ENCODE results near the gene HSPB1.
A peak's percentile ranks its signal among the peaks of the same experiment; 100 is the strongest.
"Not testable (repeated sequence)": the region's sequence is repeated elsewhere in the genome, so short reads cannot be mapped to it uniquely, and the experiment has no call there.

Gene HSPB1

GRCh38 chr7:76302347-76303201 is at the start of gene HSPB1:
HSPB1 (plus strand) TSS chr7:76302673; CDS start chr7:76302713, 40 bp downstream.
- peak; percentile 99 for DNase-seq

- DNase-seq = no peak
These were observed 47.7 kb upstream of the HSPB1 start for GRCh38 chr7:76254781-76255180.

DNA sequence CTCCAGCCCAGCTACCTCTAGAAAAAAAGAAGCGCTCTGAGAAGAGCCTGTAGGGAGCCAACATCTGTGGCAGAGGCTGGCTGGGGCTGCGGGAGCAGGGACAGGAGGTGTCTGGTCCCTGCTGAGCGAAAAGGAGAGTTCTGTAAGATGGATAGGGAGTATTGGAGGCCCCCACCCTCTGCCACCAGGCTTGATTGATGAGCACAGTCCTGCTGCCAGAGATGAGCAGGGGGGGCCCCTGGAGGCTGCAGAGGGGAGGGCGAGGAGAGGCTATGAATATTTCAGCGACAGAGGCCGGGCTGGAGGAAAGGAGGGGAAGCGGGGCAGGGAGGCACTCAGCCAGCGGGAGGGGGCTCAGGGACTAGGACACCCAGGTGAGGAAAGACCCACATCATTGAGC is 44.5 kb upstream of the HSPB1 start:
- DNase-seq = no peak

DNA sequence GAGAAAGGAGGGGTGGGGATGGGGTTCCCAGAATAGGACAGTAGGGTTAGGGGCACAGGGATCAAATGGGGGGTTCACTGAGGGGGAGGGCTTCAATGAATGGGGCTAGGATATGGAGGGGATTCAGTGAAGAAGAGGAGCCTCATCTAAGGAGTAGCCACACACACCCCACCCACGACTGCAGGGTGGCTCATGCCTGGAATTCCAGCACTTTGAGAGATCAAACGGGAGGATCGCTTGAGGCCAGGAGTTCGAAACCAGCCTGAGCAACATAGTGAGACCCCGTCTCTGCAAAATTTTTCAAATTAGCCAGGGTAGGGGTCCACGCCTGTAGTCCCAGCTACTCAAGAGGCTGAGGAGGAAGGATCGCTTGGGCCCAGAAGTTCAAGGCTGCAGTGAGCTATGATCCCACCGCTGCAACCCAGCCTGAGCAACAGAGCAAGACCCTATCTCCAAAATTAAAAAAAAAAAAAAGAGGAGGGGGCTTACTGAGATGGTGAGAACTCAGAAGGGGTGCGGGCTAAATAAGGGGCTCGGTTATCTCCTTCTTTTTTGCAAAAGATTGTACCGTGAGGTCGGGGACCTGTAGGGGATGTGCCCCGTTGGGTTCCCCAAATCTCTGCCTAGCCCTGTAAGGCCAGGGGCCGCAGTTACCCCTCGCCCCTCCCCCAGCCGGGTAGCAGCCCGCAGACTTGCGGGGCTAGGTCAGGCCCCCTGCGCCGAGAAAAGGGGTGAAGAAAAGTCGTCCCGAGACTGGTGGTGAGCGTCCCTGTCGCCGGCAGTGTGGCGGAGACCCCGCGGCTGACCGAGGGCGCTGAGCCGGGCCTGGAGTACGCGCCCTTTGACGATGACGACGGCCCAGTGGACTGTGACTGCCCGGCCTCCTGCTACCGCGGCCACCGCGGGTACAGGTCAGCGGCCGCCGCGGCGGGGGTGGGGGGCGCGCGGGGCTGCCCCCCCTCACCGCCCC is 43.1 kb upstream of the HSPB1 start:
- DNase-seq = no peak

GRCh38 chr7:76260171-76260703 is 42.2 kb upstream of the HSPB1 start:
- DNase-seq = no peak

- no peak for DNase-seq
These were observed 41.1 kb upstream of the HSPB1 start for GRCh38 chr7:76261329-76261728.

DNA sequence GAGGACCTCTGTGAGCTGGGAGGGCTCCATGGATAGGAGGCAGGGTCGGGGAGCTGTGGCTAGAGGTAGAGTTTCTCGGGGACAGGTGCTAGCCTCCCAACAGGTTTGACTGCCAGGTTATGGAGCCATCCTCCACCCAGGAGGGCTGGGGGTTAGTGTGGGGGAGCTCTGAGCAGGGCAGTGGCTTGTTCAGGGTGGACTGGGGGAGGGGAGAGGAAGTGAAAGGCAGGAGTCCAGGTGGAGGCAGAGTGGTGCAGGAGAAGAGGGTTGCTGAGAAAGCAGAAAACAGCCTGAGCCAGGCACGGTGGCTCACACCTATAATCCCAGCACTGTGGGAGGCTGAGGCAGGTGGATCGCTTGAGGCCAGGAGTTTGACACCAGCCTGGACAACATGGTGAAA is 40.5 kb upstream of the HSPB1 start:
- DNase-seq = no peak

- DNase-seq = peak; percentile 30
These were observed 39.6 kb upstream of the HSPB1 start for GRCh38 chr7:76262683-76263402.

GRCh38 chr7:76265299-76265698 is 37.2 kb upstream of the HSPB1 start:
- DNase-seq = no peak

- no peak for DNase-seq
These were observed 35.2 kb upstream of the HSPB1 start for GRCh38 chr7:76267107-76267893.

DNA sequence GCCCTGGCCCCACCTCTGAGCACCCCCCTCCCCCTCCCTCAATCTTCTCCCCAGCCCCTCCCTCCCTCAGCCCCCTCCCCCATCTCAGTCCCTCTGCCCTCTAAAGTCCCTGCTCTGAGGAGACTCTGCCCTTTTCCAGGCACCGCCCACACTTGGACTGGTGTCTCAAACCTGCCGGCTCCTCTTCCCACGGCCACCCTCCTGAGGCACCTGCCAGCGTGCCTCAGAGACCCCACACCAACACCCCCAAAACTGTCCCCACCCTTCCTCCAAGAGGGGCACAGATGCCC is 34.6 kb upstream of the HSPB1 start:
- no peak for DNase-seq

GRCh38 chr7:76268376-76268775 is 34.1 kb upstream of the HSPB1 start:
- no peak for DNase-seq

- DNase-seq = no peak
These were observed 32.6 kb upstream of the HSPB1 start for GRCh38 chr7:76269895-76270294.

DNA sequence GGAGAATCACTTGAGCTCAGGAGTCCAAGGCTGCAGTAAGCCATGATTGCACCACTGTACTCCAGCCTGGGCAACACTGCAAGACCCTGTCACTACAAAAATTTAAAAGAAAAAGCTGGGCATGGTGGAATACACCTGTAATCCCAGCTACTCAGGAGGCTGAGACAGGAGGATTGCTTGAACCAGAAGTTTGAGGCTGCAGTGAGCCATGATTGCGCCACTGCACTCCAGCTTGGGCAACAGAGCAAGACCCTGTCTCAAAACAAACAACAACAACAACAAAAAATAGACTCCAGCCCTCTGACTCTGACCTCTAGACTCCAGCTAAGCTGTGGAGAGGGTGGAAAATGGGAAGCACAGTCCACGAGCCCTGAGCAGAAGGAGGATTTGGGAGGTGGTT is 31.1 kb upstream of the HSPB1 start:
- not testable (repeated sequence) for DNase-seq

DNA sequence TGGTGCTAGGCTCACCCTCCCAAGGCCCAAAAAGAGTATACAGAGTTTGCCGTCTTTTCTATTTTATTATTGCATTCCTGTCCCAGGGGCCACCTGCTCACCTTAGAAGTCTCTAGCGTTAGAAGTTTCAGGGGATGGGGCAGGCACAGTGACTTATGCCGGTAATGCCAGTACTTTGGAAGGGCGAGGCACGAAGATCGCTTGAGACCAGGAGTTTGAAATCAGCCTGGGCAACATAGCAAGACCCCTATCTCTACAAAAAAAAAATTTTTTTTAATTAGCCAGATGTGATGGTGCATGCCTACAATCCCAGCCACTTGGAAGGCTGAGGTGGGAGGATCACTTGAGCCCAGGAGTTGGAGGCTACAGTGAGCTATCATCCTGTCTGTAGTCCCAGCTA is 30.3 kb upstream of the HSPB1 start:
- DNase-seq = no peak

- no peak for DNase-seq
These were observed 29.5 kb upstream of the HSPB1 start for GRCh38 chr7:76272851-76273497.

DNA sequence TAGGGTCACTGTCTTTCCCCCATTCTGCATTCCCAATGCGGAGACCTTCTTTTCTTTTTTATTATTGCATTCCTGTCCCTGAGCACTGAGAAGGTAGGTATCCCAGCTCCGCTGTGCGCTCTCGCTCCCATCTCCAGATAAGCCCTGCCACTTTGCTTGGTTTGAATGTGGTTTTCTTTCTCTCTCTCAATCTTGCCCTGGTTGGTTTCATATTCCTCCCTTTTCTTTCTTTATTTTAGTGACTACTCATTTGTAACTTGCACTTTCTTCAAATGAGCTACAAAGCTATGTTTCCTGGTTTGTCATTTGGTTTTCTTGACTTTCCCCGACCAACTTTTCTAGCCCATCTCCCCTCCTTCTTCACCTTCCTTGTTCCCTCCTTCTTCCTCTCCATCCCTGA is 29.0 kb upstream of the HSPB1 start:
- DNase-seq = no peak

- DNase-seq = no peak
These were observed 23.9 kb upstream of the HSPB1 start for GRCh38 chr7:76278540-76278939.

- DNase-seq = no peak
These were observed 22.1 kb upstream of the HSPB1 start for GRCh38 chr7:76280408-76280807.

- no peak for DNase-seq
These were observed 21.3 kb upstream of the HSPB1 start for GRCh38 chr7:76281006-76281705.

Data from DMS79 treated with DMSO at 0.1 percent for 48 hours (cell line).